NCI-H2107 treated with DMSO at 0.1 percent for 48 hours (cell line): ENCODE measurements around the gene SLC17A4.

Source experiments
- DNase-seq: peaks from one replicate; lab custom pipeline; 2025; ENCODE audit not compliant: unreplicated experiment; lab: John Stamatoyannopoulos, UW

Gene SLC17A4

DNA sequence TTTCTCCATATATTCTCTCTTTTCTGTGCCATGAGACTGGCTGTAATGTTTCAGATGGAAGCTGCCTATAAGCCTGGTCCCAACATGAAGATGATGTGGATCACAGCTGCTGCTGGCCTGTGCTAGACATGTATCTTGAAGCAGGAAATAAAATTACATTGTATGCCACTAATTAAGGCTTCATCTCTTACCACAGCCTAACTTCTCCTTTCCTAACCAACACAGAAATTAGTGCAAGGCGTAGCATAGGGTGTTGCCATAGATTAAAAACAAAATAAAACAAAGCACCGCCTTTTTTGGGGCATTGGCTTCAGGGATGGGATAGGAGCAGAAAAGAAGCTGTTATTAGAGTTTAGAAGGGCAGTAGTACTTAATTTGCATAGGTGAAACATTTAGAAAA lies 4.7 kb upstream of the SLC17A4 start:
- no peak for DNase-seq

DNA sequence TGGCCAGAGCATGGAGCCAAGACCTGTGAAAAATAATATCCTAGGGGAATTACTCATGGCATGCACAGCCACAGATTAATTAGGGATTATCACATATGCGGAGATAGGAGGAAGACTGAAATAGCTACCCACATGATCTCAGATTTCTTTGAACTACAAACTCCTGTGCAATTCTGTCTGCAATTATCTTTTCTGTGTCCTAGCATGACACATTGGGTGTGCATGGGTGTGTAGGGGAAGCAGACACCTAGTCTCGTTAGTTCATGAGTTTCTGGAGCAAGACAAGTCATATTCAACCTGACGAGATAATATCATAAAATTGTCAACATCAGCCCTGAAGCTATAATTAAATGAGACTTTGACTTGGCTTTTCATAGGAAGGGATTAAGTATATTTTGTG lies 3.6 kb upstream of the SLC17A4 start:
- no peak for DNase-seq

DNA sequence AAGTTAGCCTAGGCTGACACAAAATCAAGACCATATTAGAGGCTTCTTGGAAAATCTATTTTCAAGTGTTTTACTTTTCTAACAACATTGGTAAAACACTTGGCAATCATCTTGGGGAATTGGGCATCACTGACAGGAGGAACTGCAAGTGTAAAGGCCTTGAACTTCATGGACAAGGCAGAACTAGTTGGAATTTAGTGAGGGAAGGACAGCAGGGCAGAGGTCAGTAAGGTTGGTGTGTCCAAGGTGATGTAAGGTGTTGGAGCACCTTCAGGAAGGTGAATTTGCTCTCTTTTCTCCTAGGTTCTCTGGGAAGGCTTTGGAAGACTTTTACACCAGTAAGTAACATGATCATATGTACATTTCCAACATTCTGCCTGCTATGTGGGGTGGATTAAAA lies 1.5 kb upstream of the SLC17A4 start:
- DNase-seq = no peak

DNA sequence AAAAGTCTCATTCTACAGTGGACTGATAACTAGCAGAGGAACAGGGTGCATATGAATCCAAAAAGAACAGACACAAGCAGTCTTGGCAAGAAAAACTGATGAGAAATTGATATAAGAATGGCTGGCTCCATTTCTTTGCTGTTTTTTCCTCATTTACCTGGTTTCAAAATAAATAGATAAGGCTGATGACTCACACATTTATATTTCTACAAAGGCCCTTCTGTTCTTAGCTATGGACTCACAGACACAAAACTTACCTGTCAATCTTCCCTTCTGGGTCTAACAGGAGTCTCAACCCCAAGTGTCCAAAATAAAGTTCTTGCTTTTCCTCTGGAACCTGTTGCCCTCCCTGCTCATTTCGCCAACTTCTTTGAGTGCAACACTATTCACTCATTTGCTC lies 941 bp downstream of the SLC17A4 start:
- DNase-seq = no peak

DNA sequence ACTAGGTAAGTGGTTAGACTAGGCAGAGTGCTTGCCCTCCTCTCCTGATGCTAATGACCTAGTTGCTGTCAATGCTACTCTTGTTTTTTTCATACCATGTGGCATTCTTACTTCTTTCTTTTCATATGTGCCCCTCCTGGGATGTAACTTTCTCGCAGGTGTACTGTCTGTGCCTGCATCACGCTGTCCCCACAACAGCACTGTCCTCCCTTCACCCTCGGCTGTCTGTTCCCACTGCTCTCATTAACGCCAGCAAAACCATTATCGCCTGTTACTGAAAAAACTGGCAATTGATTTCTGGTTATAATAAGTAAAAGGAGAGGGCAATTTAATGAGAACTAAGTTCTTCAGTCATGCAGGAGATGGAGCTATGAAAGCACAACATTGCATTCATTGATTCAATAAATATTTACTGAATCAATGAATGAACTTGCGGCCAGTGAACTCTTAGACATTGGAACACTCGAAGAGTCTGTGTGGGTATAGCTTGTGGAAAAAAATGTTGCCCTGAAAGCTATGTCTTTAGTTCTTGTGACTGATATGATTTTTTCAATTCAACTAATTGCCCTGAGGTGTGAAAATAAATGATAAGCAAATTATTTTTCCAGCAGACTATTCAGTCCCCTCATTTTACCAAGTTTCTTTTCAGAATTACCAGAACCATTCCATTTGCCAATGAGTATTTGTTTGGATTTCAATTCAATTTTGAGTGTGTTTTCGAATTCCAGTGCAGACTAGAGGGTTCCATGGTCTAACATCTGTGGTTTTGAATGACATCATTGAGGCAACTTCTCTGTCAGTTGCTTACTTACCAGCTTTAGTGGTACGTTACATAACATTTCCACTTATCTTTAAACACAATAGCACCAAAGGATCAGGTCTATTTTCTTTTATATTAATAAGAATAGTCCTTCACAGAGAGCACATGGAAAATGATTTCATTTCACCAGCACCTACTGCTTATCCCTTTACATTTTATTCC lies 2.1 kb downstream of the SLC17A4 start:
- DNase-seq = peak; percentile 57

DNA sequence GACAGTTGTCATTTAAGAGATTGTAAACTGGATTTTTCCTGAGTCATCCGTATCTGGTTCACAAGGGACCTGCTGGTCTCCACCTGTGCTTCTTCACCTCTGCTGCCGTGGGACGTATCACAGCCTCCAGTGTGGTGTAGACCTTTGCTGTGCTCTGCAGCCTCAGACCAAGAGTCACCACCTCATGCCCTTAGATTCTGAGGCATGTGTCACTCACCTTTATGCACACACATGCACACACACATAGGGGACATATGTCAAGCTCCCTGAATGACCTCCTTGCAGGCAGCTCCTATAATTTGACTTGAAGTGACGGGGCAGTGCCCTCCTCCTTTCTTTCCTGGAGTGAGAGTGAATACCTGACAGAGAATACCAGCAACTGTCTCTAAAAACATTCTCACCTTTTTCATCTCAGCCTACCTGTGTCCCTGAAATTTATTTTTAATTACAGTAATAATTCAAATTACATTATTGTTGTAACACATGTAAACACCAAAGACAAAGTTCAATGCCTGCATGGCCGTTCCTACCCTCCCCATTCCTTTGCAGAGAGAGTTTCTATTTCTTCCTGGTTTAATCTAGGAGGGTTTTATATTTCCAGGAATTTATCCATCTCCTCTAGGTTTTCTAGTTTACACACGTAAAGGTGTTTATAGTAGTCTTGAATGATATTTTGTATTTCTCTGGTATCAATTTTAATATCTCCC lies 3.5 kb downstream of the SLC17A4 start:
- DNase-seq = no peak

DNA sequence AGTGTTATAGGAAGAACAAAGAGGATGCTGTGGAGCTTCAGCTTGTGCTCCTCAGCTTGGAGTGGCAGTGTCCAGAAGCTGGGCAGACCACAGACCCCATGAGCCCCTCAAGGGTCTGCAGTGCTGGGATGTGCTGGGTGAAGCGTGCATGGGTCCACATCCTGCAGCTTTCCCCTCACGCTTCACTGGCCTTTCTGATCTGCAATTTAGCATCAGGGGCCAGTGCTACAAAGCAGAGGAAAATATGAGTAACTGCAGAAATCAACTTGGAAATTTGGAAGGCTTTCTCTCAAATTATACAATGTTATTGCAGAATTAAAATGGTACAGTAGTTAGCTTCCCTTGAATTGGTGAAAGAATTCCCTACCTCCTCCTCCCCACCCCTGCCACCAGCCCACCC lies 10.1 kb downstream of the SLC17A4 start:
- no peak for DNase-seq

GRCh38 chr6:25768566-25768965 lies 14.0 kb downstream of the SLC17A4 start:
- DNase-seq = no peak

DNA sequence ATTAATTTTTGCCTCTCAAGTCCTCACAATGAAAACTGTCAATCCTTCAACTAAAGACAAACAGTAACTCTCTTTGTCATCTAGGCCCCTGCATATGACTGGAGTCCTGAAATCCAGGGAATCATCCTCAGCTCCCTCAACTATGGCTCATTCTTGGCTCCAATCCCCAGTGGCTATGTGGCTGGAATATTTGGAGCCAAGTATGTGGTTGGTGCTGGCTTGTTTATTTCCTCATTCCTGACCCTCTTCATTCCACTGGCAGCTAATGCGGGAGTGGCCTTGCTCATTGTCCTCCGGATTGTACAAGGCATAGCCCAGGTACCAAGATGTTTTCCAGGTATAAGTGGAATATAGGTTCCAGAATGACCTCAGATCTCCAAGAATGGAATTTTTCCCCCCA lies 15.4 kb downstream of the SLC17A4 start:
- DNase-seq = no peak

- DNase-seq = peak; percentile 7
Measured at GRCh38 chr6:25774120-25774715, 19.7 kb downstream of the SLC17A4 start.

GRCh38 chr6:25777031-25777430 lies 22.5 kb downstream of the SLC17A4 start:
- no peak for DNase-seq

DNA sequence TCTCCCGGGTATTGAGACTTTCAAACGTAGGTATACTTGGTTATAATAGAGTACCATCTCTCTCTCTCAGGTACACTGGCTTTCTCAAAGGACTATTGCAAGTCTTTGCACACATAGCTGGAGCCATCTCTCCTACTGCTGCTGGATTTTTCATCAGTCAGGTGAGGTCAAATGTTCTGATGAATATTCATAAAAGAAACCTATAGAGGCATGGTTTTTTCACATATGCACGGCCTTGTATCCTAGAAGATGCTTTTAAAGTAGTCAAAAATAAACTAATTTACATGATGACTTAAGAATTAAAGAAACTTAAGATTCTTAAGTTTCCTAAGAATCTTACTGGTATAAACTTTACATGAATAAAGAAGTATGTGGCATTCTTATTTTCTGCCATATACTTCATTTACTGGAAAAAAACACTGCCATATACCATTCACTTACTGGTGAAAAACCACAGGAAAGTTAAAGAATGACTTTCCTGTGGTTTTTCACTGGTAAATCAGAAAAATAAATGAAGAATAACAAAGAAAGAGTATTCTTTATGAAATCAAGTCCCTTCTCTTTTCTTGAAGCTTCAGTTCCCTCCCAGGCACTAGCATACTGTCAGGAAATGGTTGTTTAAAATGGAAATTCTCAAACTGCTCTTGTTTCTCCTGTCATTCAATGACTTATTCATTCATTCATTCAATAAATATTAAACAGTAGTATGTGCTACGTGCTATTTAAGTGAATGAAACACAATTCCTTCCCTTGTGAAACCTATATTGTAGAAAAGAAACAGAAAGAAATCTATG lies 23.5 kb downstream of the SLC17A4 start:
- DNase-seq = no peak

DNA sequence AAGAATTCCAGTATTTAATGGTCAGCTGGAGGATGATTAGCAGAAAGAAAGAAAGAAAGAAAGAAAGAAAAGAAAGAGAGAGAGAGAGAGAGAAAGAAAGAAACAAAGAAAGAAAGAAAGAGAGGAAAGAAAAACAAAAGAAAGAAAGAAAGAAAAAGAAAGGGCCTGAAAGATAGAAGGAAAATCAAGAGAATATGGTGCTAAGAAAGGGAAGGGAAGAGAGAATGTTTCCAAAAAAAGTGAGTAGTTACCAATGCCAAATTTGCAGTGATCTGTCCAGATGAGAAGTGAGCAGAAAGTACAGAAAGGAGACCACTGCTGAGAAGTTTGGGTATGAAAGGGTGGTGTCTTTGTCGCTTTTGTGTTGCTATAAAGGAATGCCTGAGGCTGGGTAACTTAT lies 26.6 kb downstream of the SLC17A4 start:
- no peak for DNase-seq

DNA sequence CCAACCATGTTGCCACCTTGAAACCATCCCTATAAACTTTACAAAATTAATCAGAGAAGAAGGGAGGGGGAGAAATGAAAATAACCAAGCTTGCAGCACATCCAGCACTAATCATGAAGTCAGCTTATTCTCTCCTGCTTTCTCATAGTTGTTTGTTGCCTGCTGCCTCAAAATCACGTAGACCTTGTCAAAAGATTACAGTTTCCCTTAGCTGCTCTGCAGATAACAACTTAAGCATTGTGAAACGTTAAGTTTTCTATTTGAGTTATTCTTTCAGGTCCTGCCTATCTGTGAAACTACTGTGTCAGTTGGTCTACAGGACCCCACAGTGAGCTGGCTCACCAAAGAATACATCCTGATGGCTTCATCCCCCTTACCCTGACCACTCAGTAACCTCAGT lies 32.9 kb downstream of the SLC17A4 start:
- no peak for DNase-seq

DNA sequence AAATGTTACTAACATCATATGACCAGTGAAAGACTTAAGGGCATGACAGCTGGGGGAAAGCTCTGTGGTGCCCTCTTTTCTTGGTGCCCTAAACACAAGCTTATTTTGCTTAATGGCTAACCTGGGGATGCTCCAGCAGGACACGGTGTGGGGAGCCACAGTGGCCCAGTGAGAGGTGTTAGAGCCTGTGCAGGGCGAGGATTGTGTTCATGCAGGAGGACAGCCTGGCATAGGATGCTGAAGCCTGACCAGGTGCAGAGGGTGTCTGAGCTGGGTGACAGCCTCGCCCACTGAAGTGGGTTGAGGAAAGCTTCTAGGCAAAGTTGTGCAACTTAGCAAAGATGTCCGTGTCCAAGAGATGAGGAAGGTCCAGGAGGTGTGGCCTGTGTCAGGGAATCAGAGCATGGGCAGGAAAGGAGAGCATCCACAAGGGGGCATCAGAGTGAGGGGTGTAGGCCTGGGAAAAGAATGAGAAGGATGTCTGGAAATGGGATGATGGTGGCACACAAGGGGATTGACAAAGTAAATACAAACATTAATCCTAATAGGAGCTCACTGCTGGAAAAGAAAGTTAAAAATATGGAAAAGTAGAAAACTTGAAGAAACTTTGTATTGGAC lies 33.9 kb downstream of the SLC17A4 start:
- no peak for DNase-seq

GRCh38 chr6:25789475-25789874 lies 34.9 kb downstream of the SLC17A4 start:
- DNase-seq = no peak

DNA sequence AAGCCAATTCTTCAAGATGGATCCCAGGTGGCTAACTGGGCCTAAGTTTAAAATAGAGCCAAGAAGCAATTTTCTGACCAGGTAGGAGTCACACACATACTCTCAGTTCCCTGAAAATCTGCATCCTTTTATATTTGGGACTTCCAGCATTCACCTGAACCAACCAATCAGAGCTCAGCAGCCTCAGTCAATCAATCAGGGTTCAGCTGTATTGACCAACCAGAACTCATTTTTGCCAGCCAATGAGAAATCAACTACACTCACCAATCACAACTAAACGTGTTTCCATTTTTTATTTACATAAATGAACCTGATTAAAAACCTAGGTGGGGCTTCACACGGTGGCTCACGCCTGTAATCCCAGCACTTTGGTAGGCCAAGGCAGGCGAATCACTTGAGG lies 37.5 kb downstream of the SLC17A4 start:
- DNase-seq = no peak

DNA sequence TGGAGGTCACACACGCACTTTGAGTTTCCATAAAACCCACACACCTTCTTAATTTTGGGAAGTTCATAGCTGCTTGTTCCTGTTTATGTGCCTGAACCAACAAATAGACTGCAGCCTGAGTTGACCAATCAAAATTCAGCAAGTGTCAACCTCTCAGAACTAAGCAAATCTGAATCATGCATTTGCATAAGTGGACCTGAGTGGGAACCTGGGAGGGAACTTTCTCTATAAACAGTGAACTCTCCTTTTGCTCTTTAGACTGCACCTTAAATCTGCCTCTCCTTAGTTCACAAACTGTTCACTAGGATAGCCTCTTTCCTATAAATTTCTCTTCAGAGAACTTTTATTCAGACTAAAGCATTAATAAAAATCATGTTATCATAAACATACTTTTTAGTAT lies 39.4 kb downstream of the SLC17A4 start:
- no peak for DNase-seq

DNA sequence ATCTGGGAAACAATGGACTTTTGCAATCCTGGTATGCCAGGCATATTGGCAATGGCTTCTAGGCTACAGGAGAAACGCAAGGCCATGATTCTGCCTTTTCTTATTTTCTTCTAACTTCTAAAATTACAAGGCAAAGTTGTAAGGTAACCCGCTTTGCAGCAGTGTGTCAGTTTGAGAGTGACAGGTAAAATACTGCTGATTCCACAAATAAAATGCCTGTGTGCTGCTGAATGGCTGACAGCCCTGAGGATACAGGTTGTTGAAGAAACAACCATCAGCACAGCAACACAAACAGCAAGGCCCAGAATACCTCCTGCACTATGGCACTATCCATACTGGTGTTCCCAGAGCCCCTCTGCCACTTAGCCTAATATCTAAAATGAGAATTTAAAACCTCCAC lies 40.2 kb downstream of the SLC17A4 start:
- DNase-seq = no peak

GRCh38 chr6:25801436-25801835 lies 46.9 kb downstream of the SLC17A4 start:
- no peak for DNase-seq

- DNase-seq = no peak
Measured at GRCh38 chr6:25804804-25805203, 50.3 kb downstream of the SLC17A4 start.
